ENCODE results near the gene MTHFD2. TPM values are rescaled to one million over a fixed set of nuclear protein-coding genes. Genes with fewer than 3 reads are reported as not detected.
"Not testable (repeated sequence)": the region's sequence is repeated elsewhere in the genome, so short reads cannot be mapped to it uniquely, and the experiment has no call there.

Gene MTHFD2
- total RNA-seq, 1 donor from 2014 or later = 31.7 TPM

- DNase-seq (ENCODE audit: low spot score in 2 of 2) = peak; percentile 91 to 99
- peak within 1 kb of the TSS; percentile 88 to 98 for H3K27ac ChIP-seq
- H3K36me3 ChIP-seq = peaks cover 0 to 5% of the 10 kb centered on the region in 2 donors
- H3K4me3 ChIP-seq = peak within 1 kb of the TSS; percentile 76 to 100
- intact Hi-C loops (cut with DNase I) = loop anchor here (1.0 to 5.0 kb wide), 4 partner anchors 20 to 350 kb away; partner anchors contain the start of genes MTHFD2 and STAMBP
- H3K4me1 ChIP-seq = peaks cover 0 to 26% of the 10 kb centered on the region in 2 donors
- no peaks in the 10 kb centered on the region for H3K27me3 ChIP-seq
- no peaks in the 10 kb centered on the region for H3K9me3 ChIP-seq
- TF ChIP-seq CTCF (IDR thresholded peaks at IDR 0.05) = no peak
Observed at GRCh38 chr2:74178211-74179062, 20.0 kb upstream of the MTHFD2 start, which contains the start of gene MOB1A. Gene MOB1A, minus strand, starts transcription at chr2:74178879. Its CDS starts 205 bp downstream, at chr2:74178674.

- Histone ChIP-seq H3K4me1 (peaks cover 0 to 26% of the 10 kb centered on the region in 2 donors), H3K9me3 (no peaks in the 10 kb centered on the region), H3K36me3 (peaks cover 0 to 5% of the 10 kb centered on the region in 2 donors), H3K27ac (peak overlapping the region; percentile 55 to 98), H3K27me3 (no peaks in the 10 kb centered on the region), H3K4me3 (peak overlapping the region; percentile 76 to 100)
- intact Hi-C loops (cut with DNase I) = loop anchor here (1.0 to 5.0 kb wide), 2 partner anchors 19 to 83 kb away; partner anchors contain the start of gene MTHFD2
- TF ChIP-seq CTCF (IDR thresholded peaks at IDR 0.05) = peak in 2 of 3 experiments; percentile 17 to 24
- DNase-seq (ENCODE audit: low spot score in 2 of 2) = no peak
Observed at GRCh38 chr2:74179063-74179865, 19.2 kb upstream of the MTHFD2 start.

- H3K27me3 ChIP-seq = no peaks in the 10 kb centered on the region
- peaks cover 0 to 10% of the 10 kb centered on the region in 2 donors for H3K4me1 ChIP-seq
- TF ChIP-seq CTCF (IDR thresholded peaks at IDR 0.05) = no peak
- DNase-seq (ENCODE audit: low spot score in 2 of 2) = peak in 1 of 2 donors; percentile 72
- H3K27ac ChIP-seq = no peak overlapping the region
- no peaks in the 10 kb centered on the region for H3K9me3 ChIP-seq
- intact Hi-C loops (cut with DNase I) = no loop called here
- H3K36me3 ChIP-seq = peaks cover 0 to 2% of the 10 kb centered on the region in 2 donors
- H3K4me3 ChIP-seq = no peak overlapping the region
Observed at GRCh38 chr2:74181739-74182138, 16.7 kb upstream of the MTHFD2 start.

GRCh38 chr2:74183878-74184277 is 14.5 kb upstream of the MTHFD2 start:
- Histone ChIP-seq H3K27me3 (no peaks in the 10 kb centered on the region), H3K9me3 (no peaks in the 10 kb centered on the region), H3K36me3 (no peaks in the 10 kb centered on the region), H3K27ac (no peak overlapping the region), H3K4me3 (no peak overlapping the region), H3K4me1 (no peaks in the 10 kb centered on the region)
- no peak for TF ChIP-seq CTCF (IDR thresholded peaks at IDR 0.05)
- no peak for DNase-seq (ENCODE audit: low spot score in 2 of 2)
- intact Hi-C loops (cut with DNase I) = no loop called here

- intact Hi-C loops (cut with DNase I) = no loop called here
- H3K27ac ChIP-seq = peak overlapping the region in 1 of 2 donors; percentile 42
- no peaks in the 10 kb centered on the region for H3K27me3 ChIP-seq
- no peak overlapping the region for H3K4me3 ChIP-seq
- TF ChIP-seq CTCF (IDR thresholded peaks at IDR 0.05) = no peak
- H3K9me3 ChIP-seq = no peaks in the 10 kb centered on the region
- H3K36me3 ChIP-seq = no peaks in the 10 kb centered on the region
- no peak for DNase-seq (ENCODE audit: low spot score in 2 of 2)
- no peaks in the 10 kb centered on the region for H3K4me1 ChIP-seq
Observed at GRCh38 chr2:74186038-74186437, 12.4 kb upstream of the MTHFD2 start.

- DNase-seq (ENCODE audit: low spot score in 2 of 2); H3K4me1 ChIP-seq; H3K4me3 ChIP-seq; H3K27me3 ChIP-seq; H3K9me3 ChIP-seq; H3K27ac ChIP-seq; intact Hi-C loops (cut with DNase I); H3K36me3 ChIP-seq: not testable (repeated sequence)
Observed at GRCh38 chr2:74186706-74187105, 11.7 kb upstream of the MTHFD2 start.

All from ascending aorta (tissue), 2 donors.